H1 (cell line): ENCODE measurements around the gene CABP2.

ENCODE experiments used
- CHD2 ChIP-seq: IDR thresholded peaks from 2 replicates; pipeline ENCODE4 v1.6.1; 2012; ENCODE audit warnings: low read length, improper control_type of control experiment
- MAFK ChIP-seq: IDR thresholded peaks from 2 replicates; pipeline ENCODE4 v1.6.1; 2012; ENCODE audit warnings: low read depth, mild to moderate bottlenecking, improper control_type of control experiment, low read length
- PHF8 ChIP-seq: fragments of 200-600 bp; sonication (generic); conservative IDR thresholded peaks from 2 replicates; pipeline ENCODE4 v1.7.1; 2012; ENCODE audit warnings: low read depth, mild to moderate bottlenecking, inconsistent platforms, low read length, moderate library complexity
- POLR2AphosphoS5 ChIP-seq: IDR thresholded peaks from 2 replicates; pipeline ENCODE4 v1.6.1; 2011; ENCODE audit warnings: low read depth, low read length
- TF ChIP-seq, protein P1 (sequence below), 3 experiments: IDR thresholded peaks; 1 replicate in 2 of 3; 2 replicates in 1 of 3; pipeline versions ENCODE4 v1.5.1 to v1.6.1; 2011; ENCODE audit warnings: low read length in 3 of 3, mild to moderate bottlenecking in 3 of 3, inconsistent platforms in 2 of 3, low read depth in 1 of 3, moderate library complexity in 1 of 3; ENCODE audit not compliant: insufficient read depth in 1 of 3; ENCODE audit errors: control extremely low read depth in 1 of 3

DNA sequence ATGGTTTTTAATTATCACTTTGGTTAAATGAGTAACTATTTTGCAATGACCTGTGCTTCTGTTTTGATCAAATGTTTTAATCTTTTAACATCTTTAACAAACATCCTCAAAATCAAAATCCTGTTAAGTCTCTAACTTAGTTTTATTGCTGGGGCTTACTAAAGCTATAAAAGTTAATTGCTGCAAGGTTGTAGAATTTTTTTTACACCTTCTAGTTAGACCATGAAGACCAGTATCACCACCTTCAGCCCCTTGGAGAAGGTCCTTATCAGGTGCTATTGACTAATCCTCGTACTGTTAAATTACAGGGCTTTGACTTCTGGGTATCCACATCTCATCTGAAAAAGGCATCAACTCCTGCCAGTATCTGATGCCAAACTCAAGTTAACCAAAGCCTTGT lies 12.3 kb upstream of the CABP2 start:
- no peak for TF ChIP-seq PHF8
- TF ChIP-seq, protein P1, sequence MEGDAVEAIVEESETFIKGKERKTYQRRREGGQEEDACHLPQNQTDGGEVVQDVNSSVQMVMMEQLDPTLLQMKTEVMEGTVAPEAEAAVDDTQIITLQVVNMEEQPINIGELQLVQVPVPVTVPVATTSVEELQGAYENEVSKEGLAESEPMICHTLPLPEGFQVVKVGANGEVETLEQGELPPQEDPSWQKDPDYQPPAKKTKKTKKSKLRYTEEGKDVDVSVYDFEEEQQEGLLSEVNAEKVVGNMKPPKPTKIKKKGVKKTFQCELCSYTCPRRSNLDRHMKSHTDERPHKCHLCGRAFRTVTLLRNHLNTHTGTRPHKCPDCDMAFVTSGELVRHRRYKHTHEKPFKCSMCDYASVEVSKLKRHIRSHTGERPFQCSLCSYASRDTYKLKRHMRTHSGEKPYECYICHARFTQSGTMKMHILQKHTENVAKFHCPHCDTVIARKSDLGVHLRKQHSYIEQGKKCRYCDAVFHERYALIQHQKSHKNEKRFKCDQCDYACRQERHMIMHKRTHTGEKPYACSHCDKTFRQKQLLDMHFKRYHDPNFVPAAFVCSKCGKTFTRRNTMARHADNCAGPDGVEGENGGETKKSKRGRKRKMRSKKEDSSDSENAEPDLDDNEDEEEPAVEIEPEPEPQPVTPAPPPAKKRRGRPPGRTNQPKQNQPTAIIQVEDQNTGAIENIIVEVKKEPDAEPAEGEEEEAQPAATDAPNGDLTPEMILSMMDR (IDR thresholded peaks at IDR 0.05; ENCODE audit: control extremely low read depth in 1 of 3, insufficient read depth in 1 of 3, low read depth in 1 of 3, low read length in 3 of 3): no peak
- TF ChIP-seq MAFK: no peak
- TF ChIP-seq CHD2: no peak
- no peak for TF ChIP-seq POLR2AphosphoS5
